Measurements from ENCODE around the gene CEMIP2. TPM values are rescaled to one million over a fixed set of nuclear protein-coding genes. Genes with fewer than 3 reads are reported as not detected.

CEMIP2 gene
- total and polyA plus RNA-seq, 2 of the 13 experiments (the other 11 are each of a cell fraction or from before 2014, with no cell fraction given), result 94.3 to 128 TPM

DNA sequence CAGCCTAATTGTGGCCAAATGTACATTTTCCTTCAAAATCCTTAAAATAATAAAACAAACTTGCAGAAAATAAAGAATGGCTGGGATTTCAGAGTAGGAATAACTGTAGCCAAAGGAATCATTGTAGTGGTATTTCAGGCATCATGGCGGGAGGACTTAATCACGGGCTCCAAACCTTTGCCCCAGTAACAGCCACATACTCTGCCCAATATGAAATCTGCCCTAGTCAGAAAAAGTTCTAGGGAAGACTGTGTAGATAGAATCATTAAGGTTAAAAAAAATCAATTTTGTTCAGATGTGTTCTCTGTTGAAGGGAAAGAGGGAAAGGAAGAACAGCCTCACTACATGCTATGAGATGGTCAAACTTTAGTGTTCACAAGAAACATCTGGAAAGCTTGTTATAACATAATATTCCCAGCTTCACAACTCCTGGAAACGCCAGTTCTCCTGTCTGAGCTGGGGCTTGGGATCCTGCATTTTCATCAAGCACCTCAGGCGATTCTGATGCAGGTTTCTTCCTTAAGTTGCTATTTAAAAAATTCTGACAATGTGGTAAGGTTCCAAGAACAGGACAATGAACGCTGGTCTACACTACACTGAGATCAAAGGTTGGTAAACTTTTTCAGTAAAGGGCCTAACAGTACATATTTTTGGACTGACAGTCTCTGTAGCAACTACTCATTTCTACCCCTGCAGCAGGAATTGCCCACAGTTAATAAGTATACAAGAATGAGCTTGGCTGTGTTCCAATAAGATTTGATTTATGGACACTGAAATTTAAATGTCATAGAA, 87.9 kb downstream of the CEMIP2 start (continued):
- TF ChIP-seq ZNF761 (CRISPR knock-in tag; conservative IDR thresholded peaks at IDR 0.05), result no peak
- TF ChIP-seq, protein P1, sequence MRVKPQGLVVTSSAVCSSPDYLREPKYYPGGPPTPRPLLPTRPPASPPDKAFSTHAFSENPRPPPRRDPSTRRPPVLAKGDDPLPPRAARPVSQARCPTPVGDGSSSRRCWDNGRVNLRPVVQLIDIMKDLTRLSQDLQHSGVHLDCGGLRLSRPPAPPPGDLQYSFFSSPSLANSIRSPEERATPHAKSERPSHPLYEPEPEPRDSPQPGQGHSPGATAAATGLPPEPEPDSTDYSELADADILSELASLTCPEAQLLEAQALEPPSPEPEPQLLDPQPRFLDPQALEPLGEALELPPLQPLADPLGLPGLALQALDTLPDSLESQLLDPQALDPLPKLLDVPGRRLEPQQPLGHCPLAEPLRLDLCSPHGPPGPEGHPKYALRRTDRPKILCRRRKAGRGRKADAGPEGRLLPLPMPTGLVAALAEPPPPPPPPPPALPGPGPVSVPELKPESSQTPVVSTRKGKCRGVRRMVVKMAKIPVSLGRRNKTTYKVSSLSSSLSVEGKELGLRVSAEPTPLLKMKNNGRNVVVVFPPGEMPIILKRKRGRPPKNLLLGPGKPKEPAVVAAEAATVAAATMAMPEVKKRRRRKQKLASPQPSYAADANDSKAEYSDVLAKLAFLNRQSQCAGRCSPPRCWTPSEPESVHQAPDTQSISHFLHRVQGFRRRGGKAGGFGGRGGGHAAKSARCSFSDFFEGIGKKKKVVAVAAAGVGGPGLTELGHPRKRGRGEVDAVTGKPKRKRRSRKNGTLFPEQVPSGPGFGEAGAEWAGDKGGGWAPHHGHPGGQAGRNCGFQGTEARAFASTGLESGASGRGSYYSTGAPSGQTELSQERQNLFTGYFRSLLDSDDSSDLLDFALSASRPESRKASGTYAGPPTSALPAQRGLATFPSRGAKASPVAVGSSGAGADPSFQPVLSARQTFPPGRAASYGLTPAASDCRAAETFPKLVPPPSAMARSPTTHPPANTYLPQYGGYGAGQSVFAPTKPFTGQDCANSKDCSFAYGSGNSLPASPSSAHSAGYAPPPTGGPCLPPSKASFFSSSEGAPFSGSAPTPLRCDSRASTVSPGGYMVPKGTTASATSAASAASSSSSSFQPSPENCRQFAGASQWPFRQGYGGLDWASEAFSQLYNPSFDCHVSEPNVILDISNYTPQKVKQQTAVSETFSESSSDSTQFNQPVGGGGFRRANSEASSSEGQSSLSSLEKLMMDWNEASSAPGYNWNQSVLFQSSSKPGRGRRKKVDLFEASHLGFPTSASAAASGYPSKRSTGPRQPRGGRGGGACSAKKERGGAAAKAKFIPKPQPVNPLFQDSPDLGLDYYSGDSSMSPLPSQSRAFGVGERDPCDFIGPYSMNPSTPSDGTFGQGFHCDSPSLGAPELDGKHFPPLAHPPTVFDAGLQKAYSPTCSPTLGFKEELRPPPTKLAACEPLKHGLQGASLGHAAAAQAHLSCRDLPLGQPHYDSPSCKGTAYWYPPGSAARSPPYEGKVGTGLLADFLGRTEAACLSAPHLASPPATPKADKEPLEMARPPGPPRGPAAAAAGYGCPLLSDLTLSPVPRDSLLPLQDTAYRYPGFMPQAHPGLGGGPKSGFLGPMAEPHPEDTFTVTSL (CRISPR knock-in tag; IDR thresholded peaks at IDR 0.05; ENCODE audit: borderline replicate concordance), result no peak; the same call in 1 of the 2 replicates
- TF ChIP-seq ZNF589 (CRISPR knock-in tag; conservative IDR thresholded peaks at IDR 0.05), result no peak
- no peak for TF ChIP-seq ZNF136 (CRISPR knock-in tag; IDR thresholded peaks at IDR 0.05; ENCODE audit: low read depth)
- no peak for TF ChIP-seq MEF2D (CRISPR knock-in tag; IDR thresholded peaks at IDR 0.05)
- no peak for TF ChIP-seq ZNF557 (CRISPR knock-in tag; IDR thresholded peaks at IDR 0.05)
- no peak for TF ChIP-seq KLF16 (CRISPR knock-in tag; IDR thresholded peaks at IDR 0.05)
- no peak for TF ChIP-seq ATRX (CRISPR knock-in tag; IDR thresholded peaks at IDR 0.05; ENCODE audit: borderline replicate concordance)
- no peak for TF ChIP-seq HNRNPK (IDR thresholded peaks at IDR 0.05; ENCODE audit: low read depth, low read length, poor library complexity, severe bottlenecking)
- no peak for TF ChIP-seq CBX1 (IDR thresholded peaks at IDR 0.05; ENCODE audit: low read depth)
- no peak for TF ChIP-seq GTF3A (CRISPR knock-in tag; conservative IDR thresholded peaks at IDR 0.05)
- no peak for TF ChIP-seq HHEX (CRISPR knock-in tag; IDR thresholded peaks at IDR 0.05)
- no peak for TF ChIP-seq ZNF609 (CRISPR knock-in tag; IDR thresholded peaks at IDR 0.05; ENCODE audit: borderline replicate concordance)
- TF ChIP-seq ZSCAN30 (CRISPR knock-in tag; IDR thresholded peaks at IDR 0.05), result no peak
- TF ChIP-seq PPARG (CRISPR knock-in tag; conservative IDR thresholded peaks at IDR 0.05), result 0 out of 2 replicates have a peak, but pooled peaks have one; percentile 19
- TF ChIP-seq KDM6A (CRISPR knock-in tag; IDR thresholded peaks at IDR 0.05; ENCODE audit: low read depth), result 0 out of 2 replicates have a peak, but pooled peaks have one; percentile 41
- TF ChIP-seq PTBP1 (IDR thresholded peaks at IDR 0.05; ENCODE audit: low read depth, low read length, poor library complexity, severe bottlenecking), result no peak
- no peak for TF ChIP-seq CENPX (CRISPR knock-in tag; IDR thresholded peaks at IDR 0.05)
- no peak for TF ChIP-seq NFKB2 (CRISPR knock-in tag; IDR thresholded peaks at IDR 0.05; ENCODE audit: borderline replicate concordance)
